ENCODE measurements around the gene CAPNS2. TPM values are rescaled to one million over a fixed set of nuclear protein-coding genes. Genes with fewer than 3 reads are reported as not detected.

CAPNS2 gene
- total and polyA plus RNA-seq, 2 of the 13 experiments (the other 11 are each of a cell fraction or from before 2014, with no cell fraction given), result 0.29 TPM; not detected in 1

DNA sequence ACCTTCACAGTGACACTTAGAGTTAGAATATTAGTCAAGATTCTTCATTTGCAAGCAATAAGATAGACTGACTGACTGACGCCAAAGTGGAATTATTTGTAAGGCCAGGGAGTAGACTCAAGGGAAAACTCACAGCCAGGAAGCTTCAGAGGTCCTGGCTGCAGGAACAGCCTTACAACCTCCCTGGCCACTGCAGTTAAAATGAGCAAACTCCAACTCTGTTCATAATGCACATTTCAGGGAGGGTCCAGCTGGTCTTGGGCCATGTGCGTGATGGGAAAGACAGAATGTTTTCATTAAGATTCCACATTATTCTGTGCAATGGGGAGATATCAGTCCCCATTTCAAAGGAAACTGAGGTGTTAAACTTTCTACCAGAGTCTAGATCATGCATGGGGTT lies 9.9 kb downstream of the CAPNS2 start (continued):
- TF ChIP-seq, protein P1, sequence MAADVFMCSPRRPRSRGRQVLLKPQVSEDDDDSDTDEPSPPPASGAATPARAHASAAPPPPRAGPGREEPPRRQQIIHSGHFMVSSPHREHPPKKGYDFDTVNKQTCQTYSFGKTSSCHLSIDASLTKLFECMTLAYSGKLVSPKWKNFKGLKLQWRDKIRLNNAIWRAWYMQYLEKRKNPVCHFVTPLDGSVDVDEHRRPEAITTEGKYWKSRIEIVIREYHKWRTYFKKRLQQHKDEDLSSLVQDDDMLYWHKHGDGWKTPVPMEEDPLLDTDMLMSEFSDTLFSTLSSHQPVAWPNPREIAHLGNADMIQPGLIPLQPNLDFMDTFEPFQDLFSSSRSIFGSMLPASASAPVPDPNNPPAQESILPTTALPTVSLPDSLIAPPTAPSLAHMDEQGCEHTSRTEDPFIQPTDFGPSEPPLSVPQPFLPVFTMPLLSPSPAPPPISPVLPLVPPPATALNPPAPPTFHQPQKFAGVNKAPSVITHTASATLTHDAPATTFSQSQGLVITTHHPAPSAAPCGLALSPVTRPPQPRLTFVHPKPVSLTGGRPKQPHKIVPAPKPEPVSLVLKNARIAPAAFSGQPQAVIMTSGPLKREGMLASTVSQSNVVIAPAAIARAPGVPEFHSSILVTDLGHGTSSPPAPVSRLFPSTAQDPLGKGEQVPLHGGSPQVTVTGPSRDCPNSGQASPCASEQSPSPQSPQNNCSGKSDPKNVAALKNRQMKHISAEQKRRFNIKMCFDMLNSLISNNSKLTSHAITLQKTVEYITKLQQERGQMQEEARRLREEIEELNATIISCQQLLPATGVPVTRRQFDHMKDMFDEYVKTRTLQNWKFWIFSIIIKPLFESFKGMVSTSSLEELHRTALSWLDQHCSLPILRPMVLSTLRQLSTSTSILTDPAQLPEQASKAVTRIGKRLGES (CRISPR knock-in tag; IDR thresholded peaks at IDR 0.05; ENCODE audit: borderline replicate concordance), result no peak

- no peak overlapping the region for H3K27ac ChIP-seq (ENCODE audit: extremely low read length, insufficient read depth, low read length)
- TF ChIP-seq ZNF296 (CRISPR knock-in tag; conservative IDR thresholded peaks at IDR 0.05), result no peak
- no peak for TF ChIP-seq DNMT1 (CRISPR knock-in tag; IDR thresholded peaks at IDR 0.05)
- peaks cover 3 to 7% of the 10 kb centered on the region in 2 experiments; a peak in 3 of 5 replicates for H3K36me3 ChIP-seq (replicated peaks in 1 of 2; ENCODE audit: control insufficient read depth in 1 of 2, insufficient read depth in 2 of 2, low read length in 2 of 2)
- H3K4me2 ChIP-seq (ENCODE audit: low read depth, low read length), result no peak overlapping the region
- H3K4me1 ChIP-seq (ENCODE audit: insufficient read depth, low read length), result no peaks in the 10 kb centered on the region
- POLR2A ChIA-PET, result no interaction called here
- H3K79me2 ChIP-seq (ENCODE audit: insufficient read depth, low read length), result no peaks in the 10 kb centered on the region
- no peaks in the 10 kb centered on the region for H4K20me1 ChIP-seq (ENCODE audit: insufficient read depth, low read length)
- intact Hi-C loops (cut with micrococcal nuclease; ENCODE audit: unreplicated experiment) (no loop called here), in situ Hi-C loops (cut with HindIII; ENCODE audit: extremely low pct_ligation_motif_present, low pct_unique_long_range_greater_than_20kb) (no loop called here)
- H2AFZ ChIP-seq (ENCODE audit: low read length), result no peak overlapping the region
- BruUV-seq (replicated peaks), result no TSS peak
- CTCF ChIA-PET (ENCODE audit: low intra/inter-chr PET ratio, low total read pairs), result no interaction called here
- no peaks in the 10 kb centered on the region for H3K27me3 ChIP-seq (ENCODE audit: control insufficient read depth in 1 of 2, insufficient read depth in 2 of 2, low read length in 2 of 2)
- H3K4me3 ChIP-seq (replicated peaks in 1 of 3; ENCODE audit: insufficient read depth in 1 of 3, low read depth in 2 of 3, low read length in 3 of 3), result no peak overlapping the region
- 71% methylated on average over 3 of the region's 3 CpGs for WGBS (ENCODE audit: low lambda C conversion rate)
- FAIRE-seq (no peak), ATAC-seq (no peak), DNase-seq (ENCODE audit: low spot score) (no peak)
- H3K9ac ChIP-seq (ENCODE audit: insufficient read depth, low read depth, low read length), result no peak overlapping the region
- H3K9me3 ChIP-seq (ENCODE audit: low read length), result no peaks in the 10 kb centered on the region
Observed at GRCh38 chr16:55577887-55578286, 11.4 kb downstream of the CAPNS2 start.

DNA sequence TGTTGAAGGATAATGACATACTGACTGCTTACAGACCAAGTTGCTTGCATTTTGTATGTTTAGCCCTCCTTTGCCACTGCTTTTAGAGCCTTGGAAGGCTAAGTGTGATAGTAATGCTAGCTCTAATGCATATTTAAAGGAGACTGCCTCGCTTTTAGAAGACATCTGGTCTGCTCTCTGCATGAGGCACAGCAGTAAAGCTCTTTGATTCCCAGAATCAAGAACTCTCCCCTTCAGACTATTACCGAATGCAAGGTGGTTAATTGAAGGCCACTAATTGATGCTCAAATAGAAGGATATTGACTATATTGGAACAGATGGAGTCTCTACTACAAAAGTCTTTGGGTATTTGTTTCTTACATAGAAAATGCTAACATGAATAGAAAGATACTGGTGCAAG lies 19.1 kb downstream of the CAPNS2 start:
- no peak for ATAC-seq
- H3K9me3 ChIP-seq (ENCODE audit: low read length), result no peaks in the 10 kb centered on the region
- in situ Hi-C loops (cut with HindIII; ENCODE audit: extremely low pct_ligation_motif_present, low pct_unique_long_range_greater_than_20kb) (no loop called here), intact Hi-C loops (cut with micrococcal nuclease; ENCODE audit: unreplicated experiment) (no loop called here)
- 78% methylated on average over 2 of the region's 2 CpGs for WGBS (ENCODE audit: low lambda C conversion rate)
- ChIA-PET POLR2A (no interaction called here), CTCF (ENCODE audit: low intra/inter-chr PET ratio, low total read pairs) (no interaction called here)
- H3K4me2 ChIP-seq (ENCODE audit: low read depth, low read length), result no peak overlapping the region
- peaks cover 0 to 3% of the 10 kb centered on the region in 2 experiments; a peak in 2 of 5 replicates for H3K36me3 ChIP-seq (replicated peaks in 1 of 2; ENCODE audit: control insufficient read depth in 1 of 2, insufficient read depth in 2 of 2, low read length in 2 of 2)
- DNase-seq (ENCODE audit: low spot score), result no peak
- H4K20me1 ChIP-seq (ENCODE audit: insufficient read depth, low read length), result no peaks in the 10 kb centered on the region
- H3K4me1 ChIP-seq (ENCODE audit: insufficient read depth, low read length), result no peaks in the 10 kb centered on the region
- H3K79me2 ChIP-seq (ENCODE audit: insufficient read depth, low read length), result no peaks in the 10 kb centered on the region
- no peak overlapping the region for H3K4me3 ChIP-seq (replicated peaks in 1 of 3; ENCODE audit: insufficient read depth in 1 of 3, low read depth in 2 of 3, low read length in 3 of 3)
- H2AFZ ChIP-seq (ENCODE audit: low read length), result no peak overlapping the region
- no TSS peak for BruUV-seq (replicated peaks)
- H3K27me3 ChIP-seq (ENCODE audit: control insufficient read depth in 1 of 2, insufficient read depth in 2 of 2, low read length in 2 of 2), result no peaks in the 10 kb centered on the region
- no peak for FAIRE-seq
- no peak overlapping the region for H3K9ac ChIP-seq (ENCODE audit: insufficient read depth, low read depth, low read length)
- H3K27ac ChIP-seq (ENCODE audit: extremely low read length, insufficient read depth, low read length), result no peak overlapping the region
- TF ChIP-seq PRDM4 (CRISPR knock-in tag; IDR thresholded peaks at IDR 0.05; ENCODE audit: borderline replicate concordance) (no peak), MIXL1 (CRISPR knock-in tag; IDR thresholded peaks at IDR 0.05) (no peak), TGIF2 (CRISPR knock-in tag; IDR thresholded peaks at IDR 0.05) (no peak), ZNF333 (CRISPR knock-in tag; IDR thresholded peaks at IDR 0.05; ENCODE audit: borderline replicate concordance) (no peak), E2F2 (CRISPR knock-in tag; IDR thresholded peaks at IDR 0.05; ENCODE audit: borderline replicate concordance) (no peak), MZF1 (CRISPR knock-in tag; IDR thresholded peaks at IDR 0.05; ENCODE audit: borderline replicate concordance) (no peak)
